IPS DF 6.9 (cell line): Measurements from ENCODE around the gene MAP7D2.

Source experiments
- DNase-seq: peaks from one replicate; pipeline ENCODE4 v3.0.0-alpha.2; 2013; ENCODE audit warnings: low read depth, low spot score
- H3K27ac ChIP-seq: one replicate; pipeline ENCODE4 v1.5.1; 2013; ENCODE audit warnings: low read length, control low read depth
- H3K27me3 ChIP-seq: 2 replicates; pipeline ENCODE4 v1.6.1; 2013; ENCODE audit warnings: mild to moderate bottlenecking, low read length; ENCODE audit not compliant: control insufficient read depth, insufficient read depth
- H3K36me3 ChIP-seq: 2 replicates; pipeline ENCODE4 v1.6.1; 2013; ENCODE audit warnings: low read length; ENCODE audit not compliant: control insufficient read depth, insufficient read depth
- H3K4me1 ChIP-seq: 2 replicates; pipeline ENCODE4 v1.6.1; 2013; ENCODE audit warnings: low read length; ENCODE audit not compliant: control insufficient read depth, insufficient read depth
- H3K4me3 ChIP-seq: 2 replicates; pipeline ENCODE4 v1.5.1; 2013; ENCODE audit warnings: mild to moderate bottlenecking, low read length
- H3K9me3 ChIP-seq: 2 replicates; pipeline ENCODE4 v1.6.1; 2013; ENCODE audit warnings: low read length, inconsistent platforms; ENCODE audit not compliant: control insufficient read depth, insufficient read depth
- WGBS: extraction: QIAGEN DNeasy Blood & Tissue Kit; methylation state at CpG from one replicate; pipeline ENCODE4 v1.1.7; 2013; ENCODE audit warnings: mixed read lengths, missing lambda C conversion rate; ENCODE audit not compliant: insufficient read length, insufficient coverage; 5-methylcytosine and 5-hydroxymethylcytosine counted together

Gene MAP7D2

GRCh38 chrX:20066968-20067708 is 49.6 kb downstream of the MAP7D2 start:
- Histone ChIP-seq H3K27me3 (no peaks in the 10 kb centered on the region), H3K4me3 (no peak overlapping the region), H3K36me3 (no peaks in the 10 kb centered on the region), H3K27ac (no peak overlapping the region), H3K9me3 (no peaks in the 10 kb centered on the region), H3K4me1 (no peaks in the 10 kb centered on the region)
- no peak for DNase-seq
- no CpG with 5 or more reads among the region's 6 CpGs for WGBS

DNA sequence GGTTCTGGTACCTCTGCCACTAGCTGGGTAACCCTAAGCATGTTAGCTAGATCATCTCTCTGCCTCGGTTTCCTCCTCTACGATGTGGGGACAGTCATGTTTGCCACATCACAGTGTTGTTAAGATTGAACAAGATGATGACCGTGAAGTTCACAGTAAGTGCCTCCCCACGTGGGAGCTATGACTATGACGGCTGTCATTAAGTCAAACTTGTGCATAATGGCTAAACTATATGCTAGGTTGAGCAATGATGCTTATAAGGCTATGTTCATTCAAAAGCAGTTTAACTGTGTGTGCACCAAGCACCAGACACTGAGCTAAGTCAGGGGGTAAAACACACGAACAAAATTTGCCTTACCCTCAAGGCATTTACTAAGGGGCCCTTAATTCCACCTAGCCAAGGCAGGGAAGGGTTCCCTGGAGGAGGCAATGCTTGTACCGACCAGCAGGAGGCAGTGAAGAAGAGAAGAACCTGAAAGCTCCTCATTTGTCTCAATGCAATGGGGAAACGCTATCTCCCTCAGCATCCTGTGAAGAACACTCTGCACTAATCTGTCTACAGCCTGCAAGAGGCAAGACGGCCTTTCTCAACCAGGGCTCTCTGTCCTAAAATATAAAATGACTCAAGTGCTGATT is 52.9 kb downstream of the MAP7D2 start:
- H3K27me3 ChIP-seq: no peaks in the 10 kb centered on the region
- no peaks in the 10 kb centered on the region for H3K9me3 ChIP-seq
- no peak overlapping the region for H3K4me3 ChIP-seq
- WGBS: no CpG with 5 or more reads among the region's 9 CpGs
- no peak overlapping the region for H3K27ac ChIP-seq
- H3K36me3 ChIP-seq: no peaks in the 10 kb centered on the region
- no peak for DNase-seq
- H3K4me1 ChIP-seq: no peaks in the 10 kb centered on the region

GRCh38 chrX:20063153-20063552 is 53.6 kb downstream of the MAP7D2 start:
- DNase-seq: no peak
- H3K9me3 ChIP-seq: no peaks in the 10 kb centered on the region
- no peaks in the 10 kb centered on the region for H3K36me3 ChIP-seq
- no peaks in the 10 kb centered on the region for H3K27me3 ChIP-seq
- H3K4me3 ChIP-seq: no peak overlapping the region
- no CpG with 5 or more reads among the region's 10 CpGs for WGBS
- H3K4me1 ChIP-seq: no peaks in the 10 kb centered on the region
- H3K27ac ChIP-seq: no peak overlapping the region

GRCh38 chrX:20061855-20062254 is 54.9 kb downstream of the MAP7D2 start:
- H3K27ac ChIP-seq: no peak overlapping the region
- no peak overlapping the region for H3K4me3 ChIP-seq
- DNase-seq: no peak
- no peaks in the 10 kb centered on the region for H3K4me1 ChIP-seq
- H3K27me3 ChIP-seq: no peaks in the 10 kb centered on the region
- no peaks in the 10 kb centered on the region for H3K9me3 ChIP-seq
- H3K36me3 ChIP-seq: no peaks in the 10 kb centered on the region
- WGBS: no CpG with 5 or more reads among the region's 1 CpG

- Histone ChIP-seq H3K9me3 (no peaks in the 10 kb centered on the region), H3K27ac (no peak overlapping the region), H3K4me1 (no peaks in the 10 kb centered on the region), H3K36me3 (no peaks in the 10 kb centered on the region), H3K27me3 (no peaks in the 10 kb centered on the region), H3K4me3 (no peak overlapping the region)
- no CpG with 5 or more reads among the region's 5 CpGs for WGBS
- DNase-seq: no peak
Measured at GRCh38 chrX:20060961-20061748, 55.6 kb downstream of the MAP7D2 start.

GRCh38 chrX:20059467-20060128 is 57.1 kb downstream of the MAP7D2 start:
- WGBS: no CpG with 5 or more reads among the region's 5 CpGs
- Histone ChIP-seq H3K4me1 (no peaks in the 10 kb centered on the region), H3K4me3 (no peak overlapping the region), H3K27me3 (no peaks in the 10 kb centered on the region), H3K27ac (no peak overlapping the region), H3K9me3 (no peaks in the 10 kb centered on the region), H3K36me3 (no peaks in the 10 kb centered on the region)
- DNase-seq: no peak

DNA sequence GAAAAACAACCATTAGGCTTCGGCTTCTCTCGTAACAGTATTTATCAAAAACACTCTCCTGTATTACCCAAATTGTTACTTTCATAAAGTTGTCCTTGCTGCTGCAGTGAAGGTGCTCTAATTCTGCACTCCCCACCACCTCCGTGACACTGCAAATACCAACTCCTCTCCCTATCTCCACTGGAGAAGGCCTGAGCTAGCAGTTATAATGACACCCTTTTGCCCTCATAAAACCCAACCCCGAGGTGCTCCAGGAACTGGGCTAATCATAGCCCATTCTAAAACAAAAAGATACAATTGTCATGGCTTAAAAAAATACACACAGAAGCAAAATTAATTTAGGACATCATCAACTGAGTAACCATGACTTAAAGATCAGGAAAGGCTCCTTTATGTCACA is 59.2 kb downstream of the MAP7D2 start:
- Histone ChIP-seq H3K27ac (no peak overlapping the region), H3K36me3 (no peaks in the 10 kb centered on the region), H3K4me3 (no peak overlapping the region), H3K9me3 (no peaks in the 10 kb centered on the region), H3K27me3 (no peaks in the 10 kb centered on the region), H3K4me1 (no peaks in the 10 kb centered on the region)
- WGBS: no CpG with 5 or more reads among the region's 4 CpGs
- no peak for DNase-seq

- no CpG with 5 or more reads among the region's 11 CpGs for WGBS
- Histone ChIP-seq H3K36me3 (no peaks in the 10 kb centered on the region), H3K27ac (no peak overlapping the region), H3K27me3 (no peaks in the 10 kb centered on the region), H3K4me1 (no peaks in the 10 kb centered on the region), H3K9me3 (no peaks in the 10 kb centered on the region), H3K4me3 (no peak overlapping the region)
- no peak for DNase-seq
Measured at GRCh38 chrX:20056704-20057103, 60.0 kb downstream of the MAP7D2 start.

DNA sequence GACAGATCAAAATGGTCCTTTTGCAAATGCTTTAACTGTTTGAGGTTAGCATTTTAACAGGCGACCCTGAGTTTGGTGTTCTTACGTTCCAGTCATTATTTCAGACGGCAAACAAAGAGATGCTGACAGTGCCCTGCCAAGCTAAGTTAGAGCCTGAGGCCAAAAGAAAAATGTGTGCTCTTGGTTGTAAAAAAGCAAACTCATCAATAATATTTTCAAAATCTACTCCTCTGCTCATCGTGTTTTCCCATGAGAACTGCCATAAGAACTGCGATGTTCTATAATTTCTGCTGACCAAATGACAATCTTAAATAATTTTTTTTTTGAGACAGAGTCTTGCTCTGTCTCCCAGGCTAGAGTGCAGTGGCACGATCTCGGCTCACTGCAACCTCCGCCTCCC is 63.2 kb downstream of the MAP7D2 start:
- H3K36me3 ChIP-seq: no peaks in the 10 kb centered on the region
- no peaks in the 10 kb centered on the region for H3K4me1 ChIP-seq
- H3K4me3 ChIP-seq: no peak overlapping the region
- DNase-seq: no peak
- WGBS: no CpG with 5 or more reads among the region's 8 CpGs
- no peaks in the 10 kb centered on the region for H3K9me3 ChIP-seq
- H3K27ac ChIP-seq: no peak overlapping the region
- H3K27me3 ChIP-seq: no peaks in the 10 kb centered on the region

DNA sequence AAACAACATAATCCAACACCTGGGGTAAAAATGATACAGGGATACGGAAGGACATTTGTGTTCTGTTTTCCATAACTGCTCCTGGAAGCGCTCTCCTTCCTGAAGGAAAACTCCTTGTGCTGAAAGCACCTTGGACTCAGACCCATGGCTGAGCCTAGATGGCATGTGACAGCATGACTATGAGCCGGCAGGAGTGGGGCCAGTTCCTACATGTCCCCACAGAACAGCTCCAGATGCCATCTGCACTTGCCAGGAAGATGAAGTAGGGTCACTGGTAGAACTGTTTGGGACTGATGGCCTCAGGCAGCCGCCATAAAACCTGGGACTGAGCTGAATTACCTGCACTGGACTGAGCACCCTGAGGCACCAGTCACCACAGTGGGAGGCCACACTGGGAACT is 69.8 kb downstream of the MAP7D2 start:
- WGBS: no CpG with 5 or more reads among the region's 4 CpGs
- H3K4me1 ChIP-seq: no peaks in the 10 kb centered on the region
- H3K36me3 ChIP-seq: no peaks in the 10 kb centered on the region
- H3K9me3 ChIP-seq: no peaks in the 10 kb centered on the region
- H3K27me3 ChIP-seq: no peaks in the 10 kb centered on the region
- no peak overlapping the region for H3K4me3 ChIP-seq
- no peak overlapping the region for H3K27ac ChIP-seq
- no peak for DNase-seq
